GM10266 (cell line): ENCODE measurements around the gene ASCC2.

Experiments used
- DNase-seq: peaks from one replicate; pipeline ENCODE4 v3.0.0; 2012; ENCODE audit errors: extremely low spot score
- TF ChIP-seq, protein P1 (sequence below): IDR thresholded peaks from 2 replicates; pipeline ENCODE4 v1.5.1; 2012; ENCODE audit warnings: mild to moderate bottlenecking, low read depth; ENCODE audit not compliant: control insufficient read depth, insufficient read depth; ENCODE audit errors: missing control alignments

The ASCC2 gene

DNA sequence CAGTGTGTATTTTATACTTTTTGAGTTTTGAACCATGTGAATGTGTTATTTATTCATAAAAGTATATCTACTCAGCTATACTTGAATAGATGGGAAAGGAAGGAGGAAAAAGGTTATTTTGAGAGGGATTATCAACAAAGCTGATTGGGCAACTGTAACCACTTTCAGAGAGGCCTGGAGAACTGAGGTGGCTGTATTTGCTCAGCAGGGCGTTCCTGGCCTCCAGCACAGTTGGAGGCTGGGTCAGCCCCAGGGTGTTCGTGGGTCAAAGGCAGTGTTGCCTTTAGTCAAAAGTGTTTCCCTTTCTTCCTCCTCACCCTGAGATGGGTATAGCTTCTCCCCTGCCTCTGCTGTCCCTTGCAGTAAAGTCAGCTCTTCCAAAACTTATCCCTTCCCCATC, 26.7 kb downstream of the ASCC2 start:
- TF ChIP-seq, protein P1, sequence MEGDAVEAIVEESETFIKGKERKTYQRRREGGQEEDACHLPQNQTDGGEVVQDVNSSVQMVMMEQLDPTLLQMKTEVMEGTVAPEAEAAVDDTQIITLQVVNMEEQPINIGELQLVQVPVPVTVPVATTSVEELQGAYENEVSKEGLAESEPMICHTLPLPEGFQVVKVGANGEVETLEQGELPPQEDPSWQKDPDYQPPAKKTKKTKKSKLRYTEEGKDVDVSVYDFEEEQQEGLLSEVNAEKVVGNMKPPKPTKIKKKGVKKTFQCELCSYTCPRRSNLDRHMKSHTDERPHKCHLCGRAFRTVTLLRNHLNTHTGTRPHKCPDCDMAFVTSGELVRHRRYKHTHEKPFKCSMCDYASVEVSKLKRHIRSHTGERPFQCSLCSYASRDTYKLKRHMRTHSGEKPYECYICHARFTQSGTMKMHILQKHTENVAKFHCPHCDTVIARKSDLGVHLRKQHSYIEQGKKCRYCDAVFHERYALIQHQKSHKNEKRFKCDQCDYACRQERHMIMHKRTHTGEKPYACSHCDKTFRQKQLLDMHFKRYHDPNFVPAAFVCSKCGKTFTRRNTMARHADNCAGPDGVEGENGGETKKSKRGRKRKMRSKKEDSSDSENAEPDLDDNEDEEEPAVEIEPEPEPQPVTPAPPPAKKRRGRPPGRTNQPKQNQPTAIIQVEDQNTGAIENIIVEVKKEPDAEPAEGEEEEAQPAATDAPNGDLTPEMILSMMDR = no peak

DNA sequence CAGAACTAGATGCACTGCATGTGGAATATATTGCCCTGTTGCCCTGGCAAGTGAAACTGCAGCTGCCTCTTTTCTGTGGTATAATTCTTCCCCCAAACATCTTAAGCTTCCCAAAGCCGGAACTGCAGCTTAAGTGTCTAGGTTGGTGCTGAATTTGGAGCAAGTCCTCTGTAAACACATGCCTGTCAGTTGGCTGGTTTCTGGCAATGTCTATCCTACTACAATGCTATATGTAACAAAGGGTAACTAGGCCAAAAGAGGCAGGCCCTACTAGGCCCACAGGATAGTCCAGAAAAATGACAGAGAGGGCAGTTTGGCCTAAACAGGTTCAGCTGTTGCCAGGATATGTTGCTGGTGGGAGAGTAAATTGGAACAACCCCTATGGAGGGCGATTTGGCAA, 27.9 kb downstream of the ASCC2 start:
- TF ChIP-seq, protein P1 = no peak
- no peak for DNase-seq

More for the DNA sequence above, 26.7 kb downstream of the ASCC2 start:
- DNase-seq = no peak

DNA sequence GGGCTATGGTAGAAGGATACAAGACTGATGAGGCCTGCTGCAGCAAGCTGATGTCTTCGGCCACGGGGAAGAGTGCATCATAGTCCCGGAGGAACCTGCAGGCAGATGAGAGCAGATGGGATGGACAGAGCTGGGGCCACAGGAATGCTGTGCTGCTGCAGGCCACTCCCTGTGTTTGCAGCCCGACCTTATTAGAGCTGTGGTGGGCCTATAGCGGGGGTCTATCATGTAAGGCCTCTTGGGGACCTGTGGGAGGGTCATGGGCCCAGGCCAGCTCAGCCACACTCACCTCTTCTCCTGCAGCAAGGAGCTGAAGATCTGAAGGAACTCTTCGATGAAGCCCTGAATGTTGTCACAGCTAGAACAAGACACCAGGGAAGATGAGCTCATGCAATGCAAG, 31.9 kb downstream of the ASCC2 start:
- no peak for DNase-seq
- TF ChIP-seq, protein P1 = no peak

DNA sequence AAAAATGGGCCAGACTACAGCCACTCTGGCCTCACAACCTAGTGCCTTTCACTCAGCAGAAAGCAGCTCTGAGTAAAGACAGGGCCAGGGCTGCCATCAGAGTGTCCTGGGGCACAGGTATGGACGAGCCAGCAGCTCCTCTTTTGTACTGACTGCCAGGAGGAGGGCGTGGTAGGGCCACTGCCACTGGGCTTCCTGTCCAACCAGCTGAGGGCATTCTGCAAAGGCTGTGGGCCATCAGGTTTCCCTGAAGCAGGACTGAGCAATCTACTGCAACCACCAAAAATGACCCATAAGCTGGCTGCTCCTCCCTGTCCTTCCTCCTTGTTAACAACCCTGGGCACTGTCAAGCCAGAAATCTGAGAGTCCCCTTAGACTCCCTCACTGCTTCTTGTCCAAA, 33.1 kb downstream of the ASCC2 start:
- TF ChIP-seq, protein P1 = no peak

DNA sequence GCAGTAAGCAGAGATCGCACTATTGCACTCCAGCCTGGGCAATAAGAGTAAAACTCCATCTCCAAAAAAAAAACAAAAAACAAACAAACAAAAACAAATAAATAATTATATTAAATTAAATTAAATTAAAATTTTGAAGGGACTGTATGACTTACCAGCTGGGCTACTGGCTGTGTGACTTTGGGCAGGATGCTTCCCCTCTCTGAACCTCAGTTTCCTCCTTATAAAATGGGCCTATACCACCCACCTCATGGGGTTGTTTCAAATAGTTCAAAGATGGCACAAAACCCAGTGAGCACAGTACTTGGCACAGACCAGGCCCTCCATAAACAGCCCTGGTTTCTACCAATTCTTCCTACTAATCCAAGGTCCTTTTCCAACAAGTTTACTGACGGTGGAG, 34.9 kb downstream of the ASCC2 start:
- no peak for DNase-seq
- TF ChIP-seq, protein P1 = no peak

More for the DNA sequence above, 33.1 kb downstream of the ASCC2 start:
- DNase-seq = no peak

DNA sequence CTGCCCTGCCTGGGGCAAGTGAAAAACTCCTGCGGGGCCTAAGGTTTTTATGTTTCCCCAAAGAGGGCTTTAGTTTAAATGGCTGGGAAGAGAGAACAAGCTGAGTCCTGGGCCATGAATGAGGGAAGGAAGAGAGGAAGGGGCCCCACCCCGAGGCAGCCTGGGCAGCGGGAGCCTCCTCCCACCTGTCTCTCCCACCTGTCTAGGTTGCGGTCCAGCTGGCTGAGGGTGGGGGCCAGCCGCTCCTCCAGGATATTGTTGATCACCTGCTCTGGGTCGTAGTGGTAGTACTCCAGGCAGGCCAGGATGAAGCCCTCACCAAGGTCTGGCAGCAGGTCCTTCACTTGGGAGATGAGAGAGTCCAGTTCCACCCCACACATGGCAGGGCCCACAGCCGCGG, 36.3 kb downstream of the ASCC2 start:
- TF ChIP-seq, protein P1 = no peak

DNA sequence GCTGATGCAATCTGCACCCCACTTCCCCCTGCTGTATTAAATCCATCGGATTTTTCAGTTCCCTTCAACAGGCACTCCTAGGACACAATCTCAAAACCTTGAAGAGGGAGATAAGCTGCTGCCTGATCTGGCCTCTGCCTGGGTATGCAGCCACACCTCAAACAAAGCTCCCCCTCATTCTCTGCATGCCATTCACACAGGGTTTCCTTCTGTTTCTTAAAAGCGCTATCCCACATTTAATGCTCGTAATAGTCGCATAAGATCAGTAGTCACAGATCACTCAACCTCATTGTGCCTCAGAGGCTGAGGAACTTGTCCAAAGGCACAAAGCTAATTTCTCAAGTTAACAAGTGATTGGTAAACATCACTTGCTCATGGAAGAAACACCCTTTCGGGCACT, 36.9 kb downstream of the ASCC2 start:
- TF ChIP-seq, protein P1 = no peak

More for the DNA sequence above, 36.3 kb downstream of the ASCC2 start:
- DNase-seq = no peak

More for the DNA sequence above, 36.9 kb downstream of the ASCC2 start:
- no peak for DNase-seq
